ENCODE measurements around the gene DICER1.

The DICER1 gene

GRCh38 chr14:95150910-95151309 is 6.4 kb downstream of the DICER1 start:
- no peaks in the 10 kb centered on the region for H4K20me1 ChIP-seq (ENCODE audit: insufficient read depth, low read length)
- no peaks in the 10 kb centered on the region for H3F3A ChIP-seq (ENCODE audit: insufficient read depth, low read length)
- no peak overlapping the region for H3K9ac ChIP-seq (ENCODE audit: low read length)
- H3K9me3 ChIP-seq (replicated peaks; ENCODE audit: insufficient read depth, low read length): no peaks in the 10 kb centered on the region
- no peak overlapping the region for H3K27ac ChIP-seq (ENCODE audit: low read length)
- H3K4me3 ChIP-seq (ENCODE audit: low read length): no peak overlapping the region
- H3K4me2 ChIP-seq (ENCODE audit: low read depth, low read length): no peak overlapping the region
- peaks cover 98% of the 10 kb centered on the region for H3K79me2 ChIP-seq (ENCODE audit: low read length)
- no peaks in the 10 kb centered on the region for H3K9me2 ChIP-seq (replicated peaks; ENCODE audit: insufficient read depth, low read length)
- H2AFZ ChIP-seq (ENCODE audit: low read length): no peak overlapping the region
- H3K27me3 ChIP-seq (replicated peaks; ENCODE audit: insufficient read depth, low read length): no peaks in the 10 kb centered on the region
- H3K4me1 ChIP-seq (ENCODE audit: low read length): no peaks in the 10 kb centered on the region; the same call in 1 of the 2 replicates
- H3K36me3 ChIP-seq (replicated peaks; ENCODE audit: insufficient read depth, low read length): no peaks in the 10 kb centered on the region
- TF ChIP-seq EZH2 (optimal IDR thresholded peaks at IDR 0.05; ENCODE audit: low read depth, low read length): no peak
- TF ChIP-seq, protein P1, sequence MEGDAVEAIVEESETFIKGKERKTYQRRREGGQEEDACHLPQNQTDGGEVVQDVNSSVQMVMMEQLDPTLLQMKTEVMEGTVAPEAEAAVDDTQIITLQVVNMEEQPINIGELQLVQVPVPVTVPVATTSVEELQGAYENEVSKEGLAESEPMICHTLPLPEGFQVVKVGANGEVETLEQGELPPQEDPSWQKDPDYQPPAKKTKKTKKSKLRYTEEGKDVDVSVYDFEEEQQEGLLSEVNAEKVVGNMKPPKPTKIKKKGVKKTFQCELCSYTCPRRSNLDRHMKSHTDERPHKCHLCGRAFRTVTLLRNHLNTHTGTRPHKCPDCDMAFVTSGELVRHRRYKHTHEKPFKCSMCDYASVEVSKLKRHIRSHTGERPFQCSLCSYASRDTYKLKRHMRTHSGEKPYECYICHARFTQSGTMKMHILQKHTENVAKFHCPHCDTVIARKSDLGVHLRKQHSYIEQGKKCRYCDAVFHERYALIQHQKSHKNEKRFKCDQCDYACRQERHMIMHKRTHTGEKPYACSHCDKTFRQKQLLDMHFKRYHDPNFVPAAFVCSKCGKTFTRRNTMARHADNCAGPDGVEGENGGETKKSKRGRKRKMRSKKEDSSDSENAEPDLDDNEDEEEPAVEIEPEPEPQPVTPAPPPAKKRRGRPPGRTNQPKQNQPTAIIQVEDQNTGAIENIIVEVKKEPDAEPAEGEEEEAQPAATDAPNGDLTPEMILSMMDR (IDR thresholded peaks at IDR 0.05; ENCODE audit: low read length): no peak
- no peak for TF ChIP-seq EZH2phosphoT487 (IDR thresholded peaks at IDR 0.05; ENCODE audit: low read length)
- no peak for DNase-seq

GRCh38 chr14:95149441-95149840 is 7.9 kb downstream of the DICER1 start:
- H3K36me3 ChIP-seq (replicated peaks; ENCODE audit: insufficient read depth, low read length): no peaks in the 10 kb centered on the region
- TF ChIP-seq EZH2phosphoT487 (IDR thresholded peaks at IDR 0.05; ENCODE audit: low read length) (no peak), EZH2 (optimal IDR thresholded peaks at IDR 0.05; ENCODE audit: low read depth, low read length) (no peak)
- TF ChIP-seq, protein P1 (IDR thresholded peaks at IDR 0.05; ENCODE audit: low read length): no peak
- H3K27ac ChIP-seq (ENCODE audit: low read length): no peak overlapping the region
- no peak for DNase-seq
- no peak overlapping the region for H3K9ac ChIP-seq (ENCODE audit: low read length)
- no peaks in the 10 kb centered on the region for H3K4me1 ChIP-seq (ENCODE audit: low read length)
- H3K4me2 ChIP-seq (ENCODE audit: low read depth, low read length): no peak overlapping the region
- H3K9me3 ChIP-seq (replicated peaks; ENCODE audit: insufficient read depth, low read length): no peaks in the 10 kb centered on the region
- H3F3A ChIP-seq (ENCODE audit: insufficient read depth, low read length): no peaks in the 10 kb centered on the region
- H3K79me2 ChIP-seq (ENCODE audit: low read length): peaks cover 94% of the 10 kb centered on the region
- no peaks in the 10 kb centered on the region for H3K9me2 ChIP-seq (replicated peaks; ENCODE audit: insufficient read depth, low read length)
- no peak overlapping the region for H2AFZ ChIP-seq (ENCODE audit: low read length)
- H3K4me3 ChIP-seq (ENCODE audit: low read length): no peak overlapping the region
- no peaks in the 10 kb centered on the region for H3K27me3 ChIP-seq (replicated peaks; ENCODE audit: insufficient read depth, low read length)
- H4K20me1 ChIP-seq (ENCODE audit: insufficient read depth, low read length): no peaks in the 10 kb centered on the region

- Histone ChIP-seq H3K9ac (ENCODE audit: low read length) (no peak overlapping the region), H3K27ac (ENCODE audit: low read length) (no peak overlapping the region), H3K9me2 (replicated peaks; ENCODE audit: insufficient read depth, low read length) (no peaks in the 10 kb centered on the region), H4K20me1 (ENCODE audit: insufficient read depth, low read length) (no peaks in the 10 kb centered on the region), H3K4me1 (ENCODE audit: low read length) (no peaks in the 10 kb centered on the region), H3K9me3 (replicated peaks; ENCODE audit: insufficient read depth, low read length) (no peaks in the 10 kb centered on the region), H3K4me2 (ENCODE audit: low read depth, low read length) (no peak overlapping the region), H3F3A (ENCODE audit: insufficient read depth, low read length) (peaks cover 2% of the 10 kb centered on the region; the same call in 1 of the 2 replicates), H2AFZ (ENCODE audit: low read length) (no peak overlapping the region), H3K36me3 (replicated peaks; ENCODE audit: insufficient read depth, low read length) (no peaks in the 10 kb centered on the region), H3K27me3 (replicated peaks; ENCODE audit: insufficient read depth, low read length) (no peaks in the 10 kb centered on the region), H3K4me3 (ENCODE audit: low read length) (no peak overlapping the region), H3K79me2 (ENCODE audit: low read length) (peaks cover 88% of the 10 kb centered on the region)
- DNase-seq: no peak
- TF ChIP-seq, protein P1 (IDR thresholded peaks at IDR 0.05; ENCODE audit: low read length): no peak
Measured at GRCh38 chr14:95147597-95147996, 9.7 kb downstream of the DICER1 start.

Measured in MM.1S (cell line).